OCI-LY3 (cell line): ENCODE results near the gene MACF1.
"Not testable (repeated sequence)": the region's sequence is repeated elsewhere in the genome, so short reads cannot be mapped to it uniquely, and the experiment has no call there.

Experiments used
- H2AFZ ChIP-seq: fragments of 200-600, 300-600 bp; shearing (Covaris generic); 2 replicates; pipeline ENCODE4 v1.6.0; 2014; ENCODE audit warnings: antibody characterized with exemption, low read depth, low read length
- H3K27ac ChIP-seq: fragments of 200-600, 300-600 bp; sonication (generic); 2 replicates; pipeline ENCODE4 v1.5.1; 2014; ENCODE audit warnings: mild to moderate bottlenecking, low read length, moderate library complexity, mixed read lengths
- H3K27me3 ChIP-seq: fragments of 200-600, 300-600 bp; sonication (generic); 2 replicates; pipeline ENCODE4 v1.6.1; 2014; ENCODE audit warnings: low read depth, low read length, mixed read lengths
- H3K36me3 ChIP-seq: fragments of 200-600, 300-600 bp; sonication (generic); replicated peaks from 2 replicates; pipeline ENCODE3; 2014; ENCODE audit warnings: low read depth, low read length, mixed read lengths
- H3K4me1 ChIP-seq: fragments of 300-600, 200-600 bp; sonication (generic); 2 replicates; pipeline ENCODE4 v1.6.1; 2014; ENCODE audit warnings: low read length, mixed read lengths
- H3K4me2 ChIP-seq: fragments of 200-600, 300-600 bp; sonication (generic); 2 replicates; pipeline ENCODE4 v1.6.1; 2014; ENCODE audit warnings: low read length, mixed read lengths
- H3K4me3 ChIP-seq: fragments of 300-600, 200-600 bp; sonication (generic); 2 replicates; pipeline ENCODE4 v1.5.1; 2014; ENCODE audit warnings: antibody characterized with exemption, mild to moderate bottlenecking, low read length, moderate library complexity
- H3K79me2 ChIP-seq: fragments of 300-600, 200-600 bp; shearing (Covaris generic); 2 replicates; pipeline ENCODE4 v1.6.1; 2014; ENCODE audit warnings: mild to moderate bottlenecking, low read length, mixed read lengths
- H3K9ac ChIP-seq: fragments of 300-600, 200-600 bp; shearing (Covaris generic); 2 replicates; pipeline ENCODE4 v1.6.0; 2014; ENCODE audit warnings: mild to moderate bottlenecking, low read length, moderate library complexity
- H3K9me3 ChIP-seq: fragments of 200-600, 300-600 bp; shearing (Covaris generic); 2 replicates; pipeline ENCODE4 v1.6.1; 2014; ENCODE audit warnings: low read length, mixed read lengths; ENCODE audit not compliant: insufficient read depth
- H4K20me1 ChIP-seq: fragments of 200-600, 300-600 bp; sonication (generic); 2 replicates; pipeline ENCODE4 v1.6.1; 2016; ENCODE audit warnings: low read length, mixed read lengths; ENCODE audit not compliant: insufficient read depth
- EZH2phosphoT487 ChIP-seq: fragments of 200-600 bp; shearing (Covaris generic); IDR thresholded peaks from 2 replicates; pipeline ENCODE4 v1.6.1; 2018; ENCODE audit warnings: antibody characterized with exemption, mixed run types, low read depth
- TF ChIP-seq, protein P1 (sequence below): fragments of 200-600, 300-600 bp; sonication (generic); IDR thresholded peaks from 2 replicates; pipeline ENCODE4 v1.5.1; 2014; ENCODE audit warnings: antibody characterized with exemption, low read length, low read depth

The MACF1 gene

DNA sequence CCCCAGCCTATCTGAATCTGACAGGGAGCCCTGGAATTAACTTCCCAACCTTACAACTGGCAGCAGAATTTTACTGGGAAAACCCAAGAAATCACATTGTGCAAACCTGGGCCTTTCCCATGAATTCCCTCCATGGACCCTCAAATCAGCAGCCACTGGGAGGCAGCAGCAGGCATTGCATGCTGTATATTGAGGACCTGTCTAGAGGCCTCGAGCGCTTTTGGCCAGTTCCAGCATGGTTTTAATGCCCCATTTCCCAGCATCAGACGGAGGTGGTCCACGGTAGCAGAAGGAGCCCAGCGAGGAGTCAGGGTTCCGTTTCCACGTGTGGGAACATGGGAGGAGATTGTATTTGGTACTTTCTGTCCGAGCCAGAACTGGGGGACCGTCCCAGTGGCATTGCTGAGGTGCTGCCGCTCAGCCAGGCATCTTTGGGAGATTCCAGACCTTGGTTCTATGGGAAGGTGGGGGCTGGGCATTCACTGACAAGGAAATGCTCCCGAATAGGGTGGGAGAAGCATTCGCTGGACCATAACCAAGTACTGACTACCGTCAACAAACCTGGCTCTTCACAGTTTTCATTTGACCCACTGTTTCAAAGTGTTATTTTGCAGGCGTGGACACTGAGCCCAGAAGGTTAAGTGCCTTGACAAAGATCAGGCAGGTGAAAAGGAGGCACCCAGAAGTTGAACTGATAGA lies 302.9 kb downstream of the MACF1 start:
- no peak for TF ChIP-seq EZH2phosphoT487
- TF ChIP-seq, protein P1, sequence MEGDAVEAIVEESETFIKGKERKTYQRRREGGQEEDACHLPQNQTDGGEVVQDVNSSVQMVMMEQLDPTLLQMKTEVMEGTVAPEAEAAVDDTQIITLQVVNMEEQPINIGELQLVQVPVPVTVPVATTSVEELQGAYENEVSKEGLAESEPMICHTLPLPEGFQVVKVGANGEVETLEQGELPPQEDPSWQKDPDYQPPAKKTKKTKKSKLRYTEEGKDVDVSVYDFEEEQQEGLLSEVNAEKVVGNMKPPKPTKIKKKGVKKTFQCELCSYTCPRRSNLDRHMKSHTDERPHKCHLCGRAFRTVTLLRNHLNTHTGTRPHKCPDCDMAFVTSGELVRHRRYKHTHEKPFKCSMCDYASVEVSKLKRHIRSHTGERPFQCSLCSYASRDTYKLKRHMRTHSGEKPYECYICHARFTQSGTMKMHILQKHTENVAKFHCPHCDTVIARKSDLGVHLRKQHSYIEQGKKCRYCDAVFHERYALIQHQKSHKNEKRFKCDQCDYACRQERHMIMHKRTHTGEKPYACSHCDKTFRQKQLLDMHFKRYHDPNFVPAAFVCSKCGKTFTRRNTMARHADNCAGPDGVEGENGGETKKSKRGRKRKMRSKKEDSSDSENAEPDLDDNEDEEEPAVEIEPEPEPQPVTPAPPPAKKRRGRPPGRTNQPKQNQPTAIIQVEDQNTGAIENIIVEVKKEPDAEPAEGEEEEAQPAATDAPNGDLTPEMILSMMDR = peak; percentile 18; the same call in 1 of the 2 replicates
- Histone ChIP-seq H3K36me3 (no peaks in the 10 kb centered on the region), H3K4me1 (peaks cover 5% of the 10 kb centered on the region), H4K20me1 (no peaks in the 10 kb centered on the region), H3K4me3 (no peak overlapping the region), H3K9me3 (no peaks in the 10 kb centered on the region), H3K9ac (no peak overlapping the region), H3K4me2 (no peak overlapping the region), H3K27me3 (no peaks in the 10 kb centered on the region), H2AFZ (no peak overlapping the region), H3K27ac (no peak overlapping the region), H3K79me2 (no peaks in the 10 kb centered on the region)

- Histone ChIP-seq H3K9me3 (no peaks in the 10 kb centered on the region), H2AFZ (no peak overlapping the region), H4K20me1 (no peaks in the 10 kb centered on the region), H3K27me3 (no peaks in the 10 kb centered on the region), H3K4me1 (peaks cover 5% of the 10 kb centered on the region), H3K36me3 (no peaks in the 10 kb centered on the region), H3K9ac (no peak overlapping the region), H3K79me2 (no peaks in the 10 kb centered on the region), H3K4me3 (no peak overlapping the region), H3K4me2 (no peak overlapping the region), H3K27ac (no peak overlapping the region)
- TF ChIP-seq, protein P1 = no peak
- no peak for TF ChIP-seq EZH2phosphoT487
Observed at GRCh38 chr1:39508266-39508665, 303.8 kb downstream of the MACF1 start.

GRCh38 chr1:39508857-39509305 lies 304.4 kb downstream of the MACF1 start:
- Histone ChIP-seq H3K36me3 (no peaks in the 10 kb centered on the region), H3K27me3 (no peaks in the 10 kb centered on the region), H3K79me2 (no peaks in the 10 kb centered on the region), H3K4me1 (peaks cover 5% of the 10 kb centered on the region), H3K9ac (no peak overlapping the region), H2AFZ (no peak overlapping the region; the same call in 1 of the 2 replicates), H3K9me3 (no peaks in the 10 kb centered on the region), H3K4me3 (no peak overlapping the region), H3K27ac (no peak overlapping the region), H3K4me2 (no peak overlapping the region), H4K20me1 (no peaks in the 10 kb centered on the region)
- TF ChIP-seq, protein P1 = no peak
- no peak for TF ChIP-seq EZH2phosphoT487

- peak overlapping the region; percentile 30; the same call in 1 of the 2 replicates for H2AFZ ChIP-seq
- no peaks in the 10 kb centered on the region for H4K20me1 ChIP-seq
- no peaks in the 10 kb centered on the region for H3K9me3 ChIP-seq
- peaks cover 5% of the 10 kb centered on the region for H3K4me1 ChIP-seq
- H3K36me3 ChIP-seq = no peaks in the 10 kb centered on the region
- H3K4me2 ChIP-seq = 0 out of 2 replicates have a peak overlapping the region, but pooled peaks have one; percentile 12
- H3K27ac ChIP-seq = no peak overlapping the region
- no peaks in the 10 kb centered on the region for H3K27me3 ChIP-seq
- TF ChIP-seq EZH2phosphoT487 = no peak
- TF ChIP-seq, protein P1 = no peak
- H3K79me2 ChIP-seq = no peaks in the 10 kb centered on the region
- no peak overlapping the region for H3K9ac ChIP-seq
- no peak overlapping the region for H3K4me3 ChIP-seq
Observed at GRCh38 chr1:39509360-39510009, 305.0 kb downstream of the MACF1 start.

DNA sequence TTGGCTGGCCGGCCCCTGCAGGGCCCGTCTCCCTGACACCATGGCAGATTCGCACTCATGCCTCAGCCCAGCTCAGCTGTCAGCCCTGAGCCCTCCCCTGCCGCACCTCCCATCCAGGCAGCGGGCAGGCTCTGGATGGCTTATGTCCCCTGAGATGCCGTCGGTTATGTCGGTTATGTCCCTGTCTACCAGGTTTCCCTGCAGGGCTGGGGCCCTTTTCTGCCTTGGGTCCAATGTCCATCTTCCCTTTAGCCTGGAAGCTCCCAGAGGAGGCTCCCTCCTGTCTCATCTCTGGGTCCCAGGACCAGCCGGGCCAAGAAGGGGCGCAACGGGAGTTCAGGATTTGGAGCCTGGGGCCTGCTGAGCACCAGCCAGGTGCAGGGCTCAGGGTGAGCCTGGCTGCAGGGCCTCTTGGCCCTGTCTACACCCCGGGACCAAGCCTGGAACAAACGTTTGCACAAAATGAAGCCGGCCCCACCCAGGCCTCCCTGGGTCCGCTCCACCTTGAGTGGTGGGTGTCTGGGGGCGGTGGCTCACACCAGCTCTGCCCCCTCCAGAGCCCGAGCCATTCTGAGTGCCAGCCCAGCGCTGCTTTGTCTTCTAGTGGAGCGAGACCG lies 306.2 kb downstream of the MACF1 start:
- H3K36me3 ChIP-seq, H3K9ac ChIP-seq, H3K4me2 ChIP-seq, H4K20me1 ChIP-seq, H2AFZ ChIP-seq, H3K4me3 ChIP-seq, H3K9me3 ChIP-seq, H3K79me2 ChIP-seq, H3K4me1 ChIP-seq, H3K27ac ChIP-seq, H3K27me3 ChIP-seq: not testable (repeated sequence)

DNA sequence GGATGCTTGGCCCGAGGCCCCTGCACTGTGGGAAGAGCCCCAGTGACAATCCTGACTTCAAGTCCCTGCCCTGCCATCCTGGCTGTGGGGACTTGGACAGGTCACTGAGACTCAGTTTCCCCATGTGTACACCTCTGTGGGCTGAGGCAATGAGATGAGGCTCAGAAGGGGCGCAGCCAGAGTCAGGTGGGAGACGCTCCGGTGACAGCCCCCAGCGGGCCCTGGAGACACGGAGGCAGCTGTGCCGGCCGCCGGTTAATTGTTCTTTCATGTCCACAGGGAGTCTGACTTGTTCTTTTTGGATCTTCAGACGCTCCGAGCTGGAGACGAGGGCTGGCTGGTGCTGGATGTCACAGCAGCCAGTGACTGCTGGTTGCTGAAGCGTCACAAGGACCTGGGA lies 307.0 kb downstream of the MACF1 start:
- H3K9me3 ChIP-seq = not testable (repeated sequence)

More for the DNA sequence above, 307.0 kb downstream of the MACF1 start:
- H3K27me3 ChIP-seq, H3K4me3 ChIP-seq, H3K9ac ChIP-seq, H3K27ac ChIP-seq, H3K4me2 ChIP-seq, H3K4me1 ChIP-seq, H4K20me1 ChIP-seq, H3K79me2 ChIP-seq, H3K36me3 ChIP-seq, H2AFZ ChIP-seq: not testable (repeated sequence)
